K562 (cell line): ENCODE data around the gene ZFAND3. TPM values are rescaled to one million over a fixed set of nuclear protein-coding genes. Genes with fewer than 3 reads are reported as not detected.
A peak's percentile ranks its signal among the peaks of the same experiment; 100 is the strongest.

Experiments
- ATAC-seq: fragments of 200-7000 bp; cut with Tn5 transposase; 3 replicates; pipeline ENCODE4 v1.9.1; 2020; ENCODE audit warnings: moderate library complexity
- BruUV-seq: library from RNA; stranded (reverse); fragments of 400-500 nt; replicated peaks from 2 replicates; lab custom pipeline; 2021; lab: Mats Ljungman, UMichigan
- CTCF ChIA-PET: fragments of 300-600 bp; formaldehyde crosslinking; extraction: SDS; loops from one replicate; lab custom pipeline; 2021; ENCODE audit warnings: low intra/inter-chr PET ratio; lab: Yijun Ruan, JAX
- POLR2A ChIA-PET: fragments of 300-600, 350-650 bp; sonication (Branson Sonifier 250); formaldehyde crosslinking; extraction: SDS; loops from one replicate; lab custom pipeline; 2021; ENCODE audit warnings: antibody characterized with exemption, inconsistent platforms; lab: Yijun Ruan, JAX
- DNase-seq, 4 experiments: peaks; one replicate each; pipeline versions ENCODE4 v3.0.0 to v3.0.0-alpha.2; 2011 to 2018; ENCODE audit warnings: low spot score in 3 of 4, mixed read lengths in 3 of 4; ENCODE audit errors: extremely low read depth in 1 of 4
- FAIRE-seq: peaks from 2 replicates; lab custom pipeline; 2011; peaks lifted over from hg19 to GRCh38; lab: Jason Lieb, UNC
- H2AFZ ChIP-seq: 2 replicates; pipeline ENCODE4 v1.6.0; 2011; ENCODE audit warnings: low read depth, low read length, control low read depth, inconsistent platforms
- H3K27ac ChIP-seq: fragments of 200-600 bp; 3 replicates; pipeline ENCODE4 v1.8.0; 2011; ENCODE audit warnings: low read depth, mild to moderate bottlenecking, control low read depth, inconsistent platforms, low read length, moderate library complexity, mixed read lengths; ENCODE audit errors: extremely low read depth
- H3K27me3 ChIP-seq, 2 experiments: fragments of 300-600 bp in 1 of 2; 2 replicates in 1 of 2; 3 replicates in 1 of 2; pipeline versions ENCODE4 v1.6.0 to v1.8.0; 2011; ENCODE audit warnings: inconsistent platforms in 2 of 2, low read length in 2 of 2, mild to moderate bottlenecking in 1 of 2, mixed read lengths in 1 of 2, moderate library complexity in 1 of 2; ENCODE audit not compliant: control insufficient read depth in 2 of 2, insufficient read depth in 2 of 2
- H3K36me3 ChIP-seq: fragments of 300-600 bp; 3 replicates; pipeline ENCODE4 v1.8.0; 2011; ENCODE audit warnings: mild to moderate bottlenecking, low read length, inconsistent platforms; ENCODE audit not compliant: control insufficient read depth, insufficient read depth
- H3K4me1 ChIP-seq, 2 experiments: fragments of 200-600 bp in 1 of 2; replicated peaks in 1 of 2; 2 replicates in 1 of 2; 3 replicates in 1 of 2; pipeline versions ENCODE4 v1.5.1 to v1.8.0; 2011; ENCODE audit warnings: inconsistent platforms in 2 of 2, low read length in 2 of 2, mild to moderate bottlenecking in 1 of 2, mixed read lengths in 1 of 2, moderate library complexity in 1 of 2; ENCODE audit not compliant: control insufficient read depth in 2 of 2, insufficient read depth in 2 of 2
- H3K4me2 ChIP-seq: 2 replicates; pipeline ENCODE4 v1.6.1; 2011; ENCODE audit warnings: low read length, control low read depth, inconsistent platforms, mixed read lengths; ENCODE audit not compliant: insufficient read depth
- H3K4me3 ChIP-seq: fragments of 200-600 bp; sonication (generic), shearing (Covaris generic); 2 replicates; pipeline ENCODE4 v1.5.1; 2016; ENCODE audit warnings: control low read depth, inconsistent platforms
- H3K79me2 ChIP-seq: fragments of 200-600 bp; 3 replicates; pipeline ENCODE4 v1.8.0; 2011; ENCODE audit warnings: low read length, inconsistent platforms; ENCODE audit not compliant: control insufficient read depth, insufficient read depth
- H3K9ac ChIP-seq, 2 experiments: 2 replicates each; pipeline versions ENCODE4 v1.6.0 to v1.6.1; 2011; ENCODE audit warnings: low read depth in 2 of 2, low read length in 2 of 2, control low read depth in 1 of 2, inconsistent platforms in 1 of 2, mild to moderate bottlenecking in 1 of 2, mixed read lengths in 1 of 2; ENCODE audit not compliant: insufficient read depth in 1 of 2
- H3K9me1 ChIP-seq: one replicate; pipeline ENCODE4 v1.6.0; 2011; ENCODE audit warnings: inconsistent platforms, mild to moderate bottlenecking, low read length, moderate library complexity; ENCODE audit not compliant: control insufficient read depth, insufficient read depth
- H3K9me3 ChIP-seq: replicated peaks from 2 replicates; pipeline ENCODE4 v1.5.1; 2011; ENCODE audit warnings: low read depth, low read length, inconsistent platforms; ENCODE audit not compliant: control insufficient read depth, insufficient read depth
- H4K20me1 ChIP-seq: replicated peaks from 2 replicates; pipeline ENCODE4 v1.6.1; 2011; ENCODE audit warnings: low read length, inconsistent platforms, mixed read lengths; ENCODE audit not compliant: control insufficient read depth, insufficient read depth
- CBFA2T2 ChIP-seq: fragments of 450-650 bp; conservative IDR thresholded peaks from 2 replicates; pipeline ENCODE4 v1.6.1; 2017; ENCODE audit warnings: mild to moderate bottlenecking
- FOXP4 ChIP-seq: sonication (generic); formaldehyde crosslinking; IDR thresholded peaks from 2 replicates; pipeline ENCODE4 v1.8.0; 2022; ENCODE audit warnings: mild to moderate bottlenecking, missing genetic modification reagents, borderline replicate concordance
- ID3 ChIP-seq, 2 experiments: fragments of 250-450 bp in 1 of 2; fragments of 450-650 bp in 1 of 2; sonication (Bioruptor Pico) in 1 of 2; IDR thresholded peaks; 2 replicates each; pipeline versions ENCODE4 v1.6.1 to v1.8.0; 2016 to 2021; ENCODE audit warnings: mild to moderate bottlenecking in 2 of 2, moderate library complexity in 2 of 2, missing compliant biosample characterization in 1 of 2, missing genetic modification characterization in 1 of 2
- PATZ1 ChIP-seq: fragments of 250-450 bp; sonication (Bioruptor Pico); IDR thresholded peaks from 2 replicates; pipeline ENCODE4 v1.5.0; 2020; ENCODE audit warnings: mild to moderate bottlenecking, borderline replicate concordance
- POLR3G ChIP-seq: IDR thresholded peaks from 2 replicates; pipeline ENCODE4 v1.6.1; 2011; ENCODE audit not compliant: insufficient read length, insufficient replicate concordance; ENCODE audit errors: extremely low read depth
- ZNF512 ChIP-seq: IDR thresholded peaks from 2 replicates; pipeline ENCODE4 v1.6.1; 2016; ENCODE audit warnings: missing genetic modification characterization, missing compliant biosample characterization
- WGBS: fragments of 100-300 bp; shearing (Covaris generic); methylation state at CpG from one replicate; pipeline ENCODE4 v1.1.6; 2016; ENCODE audit warnings: low coverage, mixed read lengths; ENCODE audit not compliant: insufficient coverage; ENCODE audit errors: missing lambda C conversion rate; 5-methylcytosine and 5-hydroxymethylcytosine counted together
- in situ Hi-C: fragments of 300-500 bp; cut with MboI; formaldehyde crosslinking; loops from 4 replicates; pipeline ENCODE4 v1.15.0; 2018; ENCODE audit warnings: inconsistent platforms, mixed read lengths
- intact Hi-C: fragments of 100-400 bp; cut with micrococcal nuclease; formaldehyde crosslinking; loops from 2 replicates; pipeline ENCODE4 v1.14.2; 2022
- polyA plus RNA-seq, 8 experiments: library from polyadenylated mRNA; depleted of rRNA in 4 of 8; stranded (reverse) in 5 of 8; unstranded in 3 of 8; fragments of >200 nt; fragmentation: Nextera tagmentation in 2 of 8; fragmentation: Illumina TruSeq in 1 of 8; extraction: Ambion mirVana in 2 of 8; extraction: Trizol in 1 of 8; gene quantifications; 2 replicates each; pipeline versions ENCODE4 v1.2.1 to v1.2.3, GENCODE V29; 2011 to 2014; ENCODE audit warnings: inconsistent platforms in 1 of 8, missing spikeins in 1 of 8
- total RNA-seq, 7 experiments: library from RNA; depleted of rRNA in 6 of 7; stranded (reverse); fragments of >200 nt in 6 of 7; fragmentation: Illumina TruSeq in 2 of 7; extraction: Trizol in 2 of 7; gene quantifications; 2 replicates each; pipeline versions ENCODE4 v1.2.1 to v1.2.3, GENCODE V29; 2011 to 2021; ENCODE audit warnings: low replicate concordance in 1 of 7

ZFAND3 gene
- total and polyA plus RNA-seq, 9 of the 15 experiments (the other 6 are each of a cell fraction or from before 2014, with no cell fraction given): 0.81 to 26.6 (median 11.8) TPM

- FAIRE-seq (no peak), ATAC-seq (no peak), DNase-seq (no peak)
- no peak overlapping the region for H3K27ac ChIP-seq
- ChIA-PET CTCF (no interaction called here), POLR2A (interaction anchor here (1.5 kb wide), 1 partner anchor 15 kb away, joined by 4 read pairs; no protein-coding TSS in a partner anchor)
- no peaks in the 10 kb centered on the region for H3K4me1 ChIP-seq
- no peak for TF ChIP-seq PATZ1 (CRISPR knock-in tag)
- TF ChIP-seq POLR3G: no peak
- TF ChIP-seq FOXP4: no peak
- TF ChIP-seq CBFA2T2: no peak
- TF ChIP-seq ZNF512: 0 out of 2 replicates have a peak, but pooled peaks have one; percentile 21
- TF ChIP-seq ID3 (CRISPR knock-in tag; IDR thresholded peaks at IDR 0.05): no peak
- TF ChIP-seq ID3 (tag; IDR thresholded peaks at IDR 0.05): no peak
- H2AFZ ChIP-seq: no peak overlapping the region
- 61% methylated on average over 2 of the region's 3 CpGs for WGBS
- H3K36me3 ChIP-seq: no peaks in the 10 kb centered on the region
- BruUV-seq: no TSS peak
- no peaks in the 10 kb centered on the region for H3K9me3 ChIP-seq
- H3K9ac ChIP-seq: no peak overlapping the region
- in situ Hi-C loops: no loop called here
- H3K79me2 ChIP-seq: no peaks in the 10 kb centered on the region; the same call in 2 of the 3 replicates
- H3K9me1 ChIP-seq: no peaks in the 10 kb centered on the region
- no peak overlapping the region for H3K4me2 ChIP-seq
- intact Hi-C loops: no loop called here
- no peaks in the 10 kb centered on the region for H3K27me3 ChIP-seq
- H4K20me1 ChIP-seq: no peaks in the 10 kb centered on the region
- H3K4me3 ChIP-seq: no peak overlapping the region
Observed at GRCh38 chr6:38043259-38043753, 223.8 kb downstream of the ZFAND3 start.
